Pulmonary artery endothelial cell (primary cell): ENCODE measurements around the gene ZNF558. TPM values are rescaled to one million over a fixed set of nuclear protein-coding genes. Genes with fewer than 3 reads are reported as not detected.
A peak's percentile ranks its signal among the peaks of the same experiment; 100 is the strongest.

Experiments used
- DNase-seq: peaks from one replicate; pipeline ENCODE4 v3.0.0-alpha.2; 2011; ENCODE audit warnings: low read depth, low spot score
- total RNA-seq: library from RNA; depleted of rRNA; stranded (reverse); fragments of >200 nt; gene quantifications from 2 replicates; pipeline ENCODE4 v1.2.3, GENCODE V29; 2014

The ZNF558 gene
- total RNA-seq, result 3.8 and 9.2 TPM in 2 replicates

- DNase-seq, result peak; percentile 76
Measured at GRCh38 chr19:8832132-8833021, at the start of gene ZNF558, which contains the start of gene MBD3L1. Gene ZNF558, minus strand, starts transcription at chr19:8832304. Its CDS starts 9,645 bp downstream, at chr19:8822659. Gene MBD3L1, plus strand, starts transcription at chr19:8832377. Its CDS starts 10,302 bp downstream, at chr19:8842679.

GRCh38 chr19:8881512-8881911 lies 49.4 kb upstream of the ZNF558 start:
- DNase-seq, result no peak

GRCh38 chr19:8880868-8881488 lies 48.9 kb upstream of the ZNF558 start:
- DNase-seq, result no peak

DNA sequence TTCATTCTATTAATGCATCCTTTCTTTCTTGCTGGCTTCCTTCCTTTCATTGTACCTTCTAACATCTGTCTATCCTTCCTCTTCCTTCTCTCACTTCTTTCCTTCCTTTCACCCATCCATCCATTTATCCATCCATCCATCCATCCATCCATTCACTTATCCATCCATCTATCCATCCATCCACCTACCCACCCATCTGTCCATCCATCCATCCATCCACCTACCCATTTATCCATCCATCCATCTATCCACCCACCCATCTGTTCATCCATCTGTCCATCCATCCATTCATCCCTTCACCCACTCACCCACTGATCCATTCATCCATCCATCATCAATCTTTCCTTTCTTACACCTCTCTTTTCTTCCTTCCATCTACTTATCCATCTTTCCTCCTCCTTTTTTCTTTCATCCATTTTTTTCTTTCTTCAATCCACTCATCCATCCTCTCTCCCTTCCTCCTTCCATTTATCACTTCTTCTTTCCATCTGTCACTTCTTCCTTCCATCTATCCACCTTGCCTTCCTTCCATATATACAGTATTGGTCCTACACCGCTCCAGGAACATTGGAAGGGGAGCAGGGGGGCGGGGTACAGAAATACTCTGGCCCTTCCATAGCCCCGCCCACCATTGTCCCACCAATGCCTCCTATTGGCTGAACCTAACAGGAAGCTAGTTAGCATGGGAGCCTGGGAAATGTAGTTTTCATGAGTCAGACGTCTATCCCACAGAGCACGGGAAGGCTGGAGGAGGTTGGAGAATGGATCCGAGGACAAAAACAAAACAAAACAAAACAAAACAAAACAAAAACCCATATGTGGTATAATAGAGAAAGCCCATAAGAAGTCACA lies 46.0 kb upstream of the ZNF558 start:
- no peak for DNase-seq

DNA sequence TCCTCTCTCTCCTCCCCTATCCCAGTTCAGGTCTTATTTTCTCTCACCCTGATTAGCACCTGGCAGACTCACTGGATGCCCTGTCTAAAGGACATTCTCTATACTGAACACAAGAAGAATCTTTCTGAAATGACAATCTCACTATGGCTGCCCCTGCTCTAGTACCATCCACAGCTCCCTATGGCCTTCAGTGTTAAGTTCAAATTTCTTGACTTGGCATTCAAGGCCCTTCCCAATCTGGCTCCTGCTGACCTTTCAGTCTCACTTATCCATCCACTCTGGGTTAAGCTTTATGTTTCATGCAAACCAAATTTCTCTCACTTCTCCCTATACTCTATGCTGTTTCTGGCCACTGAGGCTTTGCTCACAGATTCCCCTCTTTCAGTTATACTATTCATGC lies 34.2 kb upstream of the ZNF558 start:
- DNase-seq, result no peak

DNA sequence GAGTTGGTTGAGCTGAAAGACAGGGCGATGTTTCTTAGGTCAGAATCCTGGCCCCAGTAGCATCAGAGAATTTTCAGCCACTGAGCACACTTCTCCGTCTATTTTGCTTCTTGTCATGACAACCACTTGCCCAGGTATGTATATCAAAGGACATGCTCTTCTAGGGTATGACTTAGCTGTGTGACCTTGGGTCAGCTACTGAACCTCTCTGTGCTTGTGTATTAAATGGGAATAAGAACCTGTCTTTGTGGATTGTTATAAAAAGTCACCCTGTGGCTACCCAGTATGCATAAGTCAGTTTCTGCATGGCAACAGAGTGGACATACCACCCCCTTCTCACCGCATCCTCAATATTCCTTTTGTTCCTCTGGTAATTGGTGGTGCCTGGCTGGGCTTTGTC lies 26.2 kb upstream of the ZNF558 start:
- DNase-seq, result no peak

DNA sequence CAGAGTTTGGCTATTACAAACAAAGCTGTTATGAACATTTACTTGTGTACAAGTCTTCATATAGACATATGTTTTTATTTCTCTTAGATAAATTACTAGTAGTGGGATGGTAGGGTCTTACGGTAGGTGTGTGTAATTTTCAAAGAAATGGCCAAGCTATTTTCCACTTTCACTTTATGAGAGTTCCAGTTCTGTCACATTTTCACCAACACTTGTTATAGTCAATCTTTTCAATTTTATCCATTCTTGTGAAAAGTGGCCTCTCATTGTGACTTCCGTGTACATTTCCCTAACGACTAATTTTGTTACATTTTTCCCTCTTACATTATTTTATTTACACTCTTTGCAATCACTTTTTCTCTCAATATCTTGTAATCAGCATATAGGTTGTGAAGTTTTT lies 18.4 kb upstream of the ZNF558 start:
- no peak for DNase-seq

DNA sequence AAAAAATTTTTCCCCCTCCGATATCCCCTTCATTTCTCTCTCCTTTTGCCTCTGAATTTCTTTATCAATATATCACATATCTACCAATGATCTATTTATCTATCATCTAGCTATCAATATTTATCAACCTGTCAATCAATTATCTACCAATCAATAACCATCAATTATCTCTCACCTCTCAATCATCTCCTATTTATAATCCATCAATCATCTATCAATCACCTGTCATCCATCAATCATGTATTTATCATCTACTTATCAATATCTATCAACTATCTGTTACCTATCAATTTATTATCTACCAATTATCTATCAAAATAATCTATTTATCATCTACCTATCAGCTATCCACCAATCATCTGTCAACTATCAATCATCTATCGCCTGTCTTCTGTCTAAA lies 17.1 kb upstream of the ZNF558 start:
- no peak for DNase-seq

DNA sequence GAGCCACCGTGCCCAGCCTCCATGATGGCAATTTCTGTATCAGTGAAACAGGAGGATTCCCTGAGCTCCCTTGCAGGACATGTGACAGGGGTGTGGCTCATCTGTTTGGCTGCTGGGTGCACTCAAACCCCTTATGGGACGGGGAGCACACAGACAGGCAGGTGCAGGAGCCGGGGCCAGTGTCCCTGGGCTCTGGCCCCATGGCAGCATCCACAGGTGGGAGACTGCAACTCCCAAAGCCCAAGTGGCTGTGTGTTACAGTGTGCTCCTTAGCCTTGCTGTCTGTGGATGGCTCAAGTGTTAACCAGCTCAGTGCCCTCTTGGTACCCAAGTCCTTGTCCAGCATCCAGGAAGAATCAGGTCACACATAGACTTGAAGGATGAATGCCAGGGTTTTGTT lies 14.7 kb upstream of the ZNF558 start:
- no peak for DNase-seq

DNA sequence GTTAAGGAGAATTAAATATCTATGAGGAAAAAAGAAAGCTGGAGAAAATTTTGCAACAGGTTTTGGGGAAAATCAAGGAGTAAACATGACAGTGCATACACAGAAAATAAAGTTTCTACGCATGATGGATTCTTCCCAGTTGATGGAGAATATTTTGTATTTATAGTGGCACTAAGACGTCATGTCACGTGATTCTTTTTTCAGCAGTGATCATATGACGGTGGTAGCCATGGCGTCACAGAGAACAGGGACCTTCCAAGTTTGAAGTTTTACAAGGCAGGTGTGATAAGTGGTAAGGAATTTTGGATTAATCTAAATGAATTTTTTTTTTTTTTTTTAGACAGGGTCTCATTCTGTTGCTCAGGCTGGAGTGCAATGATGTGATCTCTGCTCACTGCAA lies 8.6 kb upstream of the ZNF558 start:
- no peak for DNase-seq

DNA sequence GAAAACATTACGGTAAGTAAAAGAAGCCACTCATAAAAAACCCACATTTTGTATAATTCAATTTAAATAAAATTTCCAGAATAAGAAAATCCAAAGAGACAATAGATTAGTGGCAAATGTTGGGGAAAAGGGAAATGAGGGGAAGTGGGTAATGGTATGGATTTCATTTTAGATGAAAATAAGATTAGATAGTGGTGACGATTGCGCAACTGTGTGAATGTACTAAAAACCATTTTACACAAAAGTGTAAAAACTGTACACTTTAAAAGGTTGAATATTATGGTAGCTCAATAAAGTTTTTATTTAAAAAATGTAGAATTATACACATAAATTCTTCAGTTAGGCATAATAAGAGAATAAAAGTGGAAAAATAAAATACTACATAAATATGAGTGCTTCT lies 3.8 kb upstream of the ZNF558 start:
- DNase-seq, result no peak

DNA sequence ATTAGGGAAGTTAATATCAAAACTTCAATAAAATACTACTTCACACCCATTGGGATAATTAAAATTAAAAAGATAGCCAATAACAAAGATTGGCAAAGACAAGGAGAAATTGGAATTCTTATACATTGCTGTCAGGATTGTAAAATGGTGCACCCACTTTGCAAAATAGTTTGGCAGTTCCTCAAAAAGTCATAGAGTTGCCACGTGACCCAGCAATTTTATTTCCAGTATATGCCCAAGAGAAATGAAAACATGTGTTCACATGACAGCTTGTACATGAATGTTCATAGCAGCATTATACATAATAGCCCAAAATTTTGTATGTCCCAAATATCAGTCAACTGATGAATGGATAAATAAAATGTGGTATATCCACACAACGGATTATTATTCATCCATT lies 3.3 kb upstream of the ZNF558 start:
- no peak for DNase-seq

DNA sequence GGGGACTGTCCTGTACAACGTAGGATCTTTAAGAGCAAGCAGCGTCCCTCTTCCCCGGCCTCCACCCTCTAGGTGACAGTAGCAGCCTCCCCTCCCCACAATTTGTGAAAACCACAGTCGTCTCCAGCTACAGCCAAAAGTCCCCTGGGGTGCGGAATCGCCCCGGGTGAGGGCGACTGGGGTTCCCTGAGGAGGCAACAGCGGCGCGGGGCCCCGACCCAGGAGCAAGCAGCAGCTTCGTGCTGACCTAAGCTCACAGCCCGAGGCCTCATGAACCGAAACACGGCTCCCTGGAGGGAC lies 322 bp downstream of the ZNF558 start:
- DNase-seq, result no peak

GRCh38 chr19:8831373-8831772 lies 731 bp downstream of the ZNF558 start:
- no peak for DNase-seq

DNA sequence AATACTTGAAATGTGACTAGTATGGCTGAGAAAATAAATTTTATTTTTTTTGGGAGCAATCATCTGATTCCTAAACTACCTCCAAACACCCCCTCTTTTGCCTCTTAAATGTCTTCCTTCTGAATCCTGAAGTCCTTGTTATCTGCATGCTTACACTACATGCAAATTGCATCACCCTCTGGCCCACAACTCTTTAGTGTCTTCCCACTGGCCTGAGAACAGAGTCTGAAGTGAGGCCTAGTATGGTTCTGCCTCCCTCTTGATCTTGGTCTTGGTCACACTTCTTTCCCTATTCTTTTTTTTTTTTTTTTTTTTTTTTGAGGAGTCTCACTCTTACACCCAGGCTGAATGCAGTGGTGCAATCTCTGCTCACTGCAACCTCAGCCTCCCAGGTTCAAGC lies 4.8 kb downstream of the ZNF558 start:
- no peak for DNase-seq

DNA sequence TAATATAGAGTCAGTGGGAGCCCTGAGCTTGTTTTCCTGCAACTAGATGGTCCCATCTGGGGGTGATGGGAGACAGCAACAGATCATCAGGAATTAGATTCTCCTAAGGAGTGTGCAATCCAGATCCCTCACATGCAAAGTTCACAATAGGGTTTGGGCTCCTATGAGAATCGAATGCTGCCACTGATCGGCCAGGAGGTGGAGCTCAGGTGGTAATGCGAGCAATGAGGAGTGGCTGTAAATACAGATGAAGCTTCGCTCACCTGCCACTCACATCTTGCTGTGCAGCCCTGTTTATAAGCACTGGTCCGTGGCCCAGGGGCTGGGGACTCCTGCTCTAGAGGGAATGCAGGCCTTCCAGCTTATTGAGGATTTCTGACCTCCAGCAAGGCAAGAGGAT lies 5.7 kb downstream of the ZNF558 start:
- no peak for DNase-seq

GRCh38 chr19:8821748-8822241 lies 10.3 kb downstream of the ZNF558 start:
- no peak for DNase-seq

GRCh38 chr19:8820234-8820633 lies 11.9 kb downstream of the ZNF558 start:
- DNase-seq, result no peak

DNA sequence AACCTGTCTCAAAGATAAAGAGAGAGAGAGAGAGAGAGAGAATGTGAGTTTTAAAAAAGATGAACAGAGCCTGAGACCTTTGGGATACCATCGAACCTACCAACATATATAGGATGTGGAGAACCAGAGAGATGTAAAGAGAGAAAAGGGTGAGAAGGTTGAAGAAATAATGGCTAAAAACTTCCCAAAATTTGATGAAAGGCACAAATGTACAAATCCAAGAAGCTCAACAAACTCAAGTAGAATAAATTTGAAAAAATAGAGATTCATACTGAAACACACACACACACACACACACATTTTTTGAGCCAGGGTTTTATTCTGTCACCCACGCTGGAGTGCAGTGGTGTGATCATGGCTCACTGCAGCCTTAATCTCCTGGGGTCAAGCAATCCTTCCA lies 16.3 kb downstream of the ZNF558 start:
- no peak for DNase-seq

GRCh38 chr19:8814176-8814575 lies 17.9 kb downstream of the ZNF558 start:
- DNase-seq, result no peak

DNA sequence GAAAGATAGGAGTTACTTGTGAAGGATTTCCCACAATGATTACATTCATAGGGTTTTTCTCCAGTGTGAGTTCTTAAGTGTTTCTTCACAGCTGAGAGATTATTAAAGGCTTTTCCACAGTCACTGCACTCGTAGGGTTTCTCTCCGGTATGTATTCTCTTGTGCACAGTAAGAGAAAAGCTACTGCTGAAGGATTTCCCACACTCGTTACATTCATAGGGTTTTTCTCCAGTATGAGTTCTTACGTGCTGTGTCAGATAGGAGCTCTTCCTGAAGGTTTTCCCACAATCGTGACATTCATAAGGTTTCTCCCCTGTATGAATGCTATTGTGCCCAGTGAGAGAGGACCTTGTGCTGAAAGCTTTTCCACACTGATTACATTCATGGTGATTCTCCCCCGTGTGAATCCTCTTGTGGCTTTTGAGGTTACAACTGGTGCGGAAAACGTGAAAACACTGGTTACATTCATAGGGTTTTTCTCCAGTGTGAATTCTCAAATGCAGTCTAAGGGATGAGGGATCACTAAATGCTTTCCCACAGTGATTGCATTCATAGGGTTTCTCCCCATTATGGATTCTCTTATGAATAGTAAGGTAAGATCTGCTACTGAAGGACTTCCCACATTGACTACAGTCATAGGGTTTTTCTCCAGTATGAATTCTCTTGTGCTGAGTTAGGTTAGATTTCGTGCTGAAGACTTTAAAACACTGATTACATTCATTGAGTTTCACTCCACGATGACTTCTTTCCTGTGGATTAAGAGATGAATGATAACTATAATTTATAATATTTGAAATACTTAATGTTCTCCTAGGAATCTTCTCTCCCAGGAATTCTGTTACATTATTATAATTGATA lies 20.6 kb downstream of the ZNF558 start:
- DNase-seq, result no peak
